ENCODE data around the gene MLLT1. TPM values are rescaled to one million over a fixed set of nuclear protein-coding genes. Genes with fewer than 3 reads are reported as not detected.
"Not testable (repeated sequence)": the region's sequence is repeated elsewhere in the genome, so short reads cannot be mapped to it uniquely, and the experiment has no call there.

The MLLT1 gene
- total and polyA plus RNA-seq, 10 donors: 10.1 to 57.2 (median 25.1) TPM

DNA sequence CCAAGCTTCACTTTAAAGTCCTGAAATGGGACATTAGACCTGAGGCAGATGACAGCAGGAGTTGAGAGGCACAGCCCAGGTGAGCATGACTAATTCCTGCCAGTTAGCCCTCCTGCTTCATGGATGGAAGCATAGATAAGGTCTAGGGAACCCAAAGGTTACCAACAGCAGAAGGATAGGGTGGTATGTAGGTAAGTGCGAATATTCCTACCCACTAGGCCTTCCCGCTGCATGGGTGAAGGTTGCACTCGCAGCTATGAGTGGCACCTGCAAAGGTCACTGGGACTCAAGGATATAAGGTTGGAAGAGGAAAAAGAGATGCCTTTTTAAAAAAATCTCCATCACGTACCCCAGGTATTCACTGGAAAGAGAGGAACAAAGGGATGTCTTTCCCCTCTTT lies 12.2 kb upstream of the MLLT1 start:
- H3K27ac ChIP-seq: no peak overlapping the region
- TF ChIP-seq, protein P1, sequence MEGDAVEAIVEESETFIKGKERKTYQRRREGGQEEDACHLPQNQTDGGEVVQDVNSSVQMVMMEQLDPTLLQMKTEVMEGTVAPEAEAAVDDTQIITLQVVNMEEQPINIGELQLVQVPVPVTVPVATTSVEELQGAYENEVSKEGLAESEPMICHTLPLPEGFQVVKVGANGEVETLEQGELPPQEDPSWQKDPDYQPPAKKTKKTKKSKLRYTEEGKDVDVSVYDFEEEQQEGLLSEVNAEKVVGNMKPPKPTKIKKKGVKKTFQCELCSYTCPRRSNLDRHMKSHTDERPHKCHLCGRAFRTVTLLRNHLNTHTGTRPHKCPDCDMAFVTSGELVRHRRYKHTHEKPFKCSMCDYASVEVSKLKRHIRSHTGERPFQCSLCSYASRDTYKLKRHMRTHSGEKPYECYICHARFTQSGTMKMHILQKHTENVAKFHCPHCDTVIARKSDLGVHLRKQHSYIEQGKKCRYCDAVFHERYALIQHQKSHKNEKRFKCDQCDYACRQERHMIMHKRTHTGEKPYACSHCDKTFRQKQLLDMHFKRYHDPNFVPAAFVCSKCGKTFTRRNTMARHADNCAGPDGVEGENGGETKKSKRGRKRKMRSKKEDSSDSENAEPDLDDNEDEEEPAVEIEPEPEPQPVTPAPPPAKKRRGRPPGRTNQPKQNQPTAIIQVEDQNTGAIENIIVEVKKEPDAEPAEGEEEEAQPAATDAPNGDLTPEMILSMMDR (IDR thresholded peaks at IDR 0.05 in 8 of 11, conservative IDR thresholded peaks at IDR 0.05 in 3 of 11): no peak
- no peak for TF ChIP-seq POLR2AphosphoS5 (IDR thresholded peaks at IDR 0.05)
- no peak for TF ChIP-seq POLR2A (IDR thresholded peaks at IDR 0.05)
- no peaks in the 10 kb centered on the region for H3K4me1 ChIP-seq
- no peak overlapping the region for H3K4me3 ChIP-seq
- WGBS, 5 donors: 49 to 68% (median 65%) methylated on average over 4 of the region's 4 CpGs
- peaks cover 26 to 84% (median 80%) of the 10 kb centered on the region in 8 donors for H3K9me3 ChIP-seq
- H3K36me3 ChIP-seq: peaks cover 0 to 4% (median 0%) of the 10 kb centered on the region in 6 donors
- intact Hi-C loops (cut with DNase I; ENCODE audit: low total_unique reads): no loop called here
- no peaks in the 10 kb centered on the region for H3K27me3 ChIP-seq (replicated peaks in 1 of 7)
- DNase-seq: no peak

- intact Hi-C loops (cut with DNase I; ENCODE audit: low total_unique reads): no loop called here
These were observed 9.0 kb upstream of the MLLT1 start for GRCh38 chr19:6288737-6289136.

GRCh38 chr19:6287269-6287885 lies 7.6 kb upstream of the MLLT1 start:
- no peaks in the 10 kb centered on the region for H3K27me3 ChIP-seq (replicated peaks in 1 of 7)
- no peaks in the 10 kb centered on the region for H3K4me1 ChIP-seq
- no peak overlapping the region for H3K27ac ChIP-seq
- WGBS, 5 donors: 76 to 95% (median 78%) methylated on average over 4 to 6 of the region's 6 CpGs
- intact Hi-C loops (cut with DNase I; ENCODE audit: low total_unique reads): no loop called here
- peaks cover 0 to 4% (median 0%) of the 10 kb centered on the region in 6 donors for H3K36me3 ChIP-seq
- TF ChIP-seq, protein P1 (IDR thresholded peaks at IDR 0.05 in 8 of 11, conservative IDR thresholded peaks at IDR 0.05 in 3 of 11): no peak
- TF ChIP-seq POLR2A (IDR thresholded peaks at IDR 0.05): no peak
- TF ChIP-seq POLR2AphosphoS5 (IDR thresholded peaks at IDR 0.05): no peak
- no peak overlapping the region for H3K4me3 ChIP-seq
- peaks cover 31 to 76% (median 69%) of the 10 kb centered on the region in 8 donors for H3K9me3 ChIP-seq
- peak; percentile 21 for DNase-seq

More at GRCh38 chr19:6288737-6289136, 9.0 kb upstream of the MLLT1 start:
- no peak overlapping the region for H3K27ac ChIP-seq
- no peaks in the 10 kb centered on the region for H3K27me3 ChIP-seq (replicated peaks in 1 of 7)
- H3K4me3 ChIP-seq: no peak overlapping the region
- H3K4me1 ChIP-seq: no peaks in the 10 kb centered on the region
- H3K9me3 ChIP-seq: peaks cover 31 to 89% (median 83%) of the 10 kb centered on the region in 8 donors
- no peak for TF ChIP-seq POLR2A (IDR thresholded peaks at IDR 0.05)
- no peak for TF ChIP-seq POLR2AphosphoS5 (IDR thresholded peaks at IDR 0.05)
- TF ChIP-seq, protein P1 (IDR thresholded peaks at IDR 0.05 in 8 of 11, conservative IDR thresholded peaks at IDR 0.05 in 3 of 11): no peak
- peaks cover 0 to 4% (median 0%) of the 10 kb centered on the region in 6 donors for H3K36me3 ChIP-seq
- 89 to 100% (median 100%) methylated on average over 1 of the region's 1 CpG for WGBS, 5 donors
- no peak for DNase-seq

- WGBS, 5 donors: 79 to 90% (median 87%) methylated on average over 2 to 4 of the region's 4 CpGs
- intact Hi-C loops (cut with DNase I; ENCODE audit: low total_unique reads): no loop called here
- peak; percentile 14 for DNase-seq
- no peak overlapping the region for H3K27ac ChIP-seq
- TF ChIP-seq, protein P1 (IDR thresholded peaks at IDR 0.05 in 8 of 11, conservative IDR thresholded peaks at IDR 0.05 in 3 of 11): no peak
- TF ChIP-seq POLR2AphosphoS5 (IDR thresholded peaks at IDR 0.05): no peak
- TF ChIP-seq POLR2A (IDR thresholded peaks at IDR 0.05): no peak
- H3K36me3 ChIP-seq: peaks cover 0 to 4% (median 0%) of the 10 kb centered on the region in 6 donors
- H3K4me1 ChIP-seq: no peaks in the 10 kb centered on the region
- no peaks in the 10 kb centered on the region for H3K27me3 ChIP-seq (replicated peaks in 1 of 7)
- peaks cover 24 to 69% (median 62%) of the 10 kb centered on the region in 8 donors for H3K9me3 ChIP-seq
- H3K4me3 ChIP-seq: no peak overlapping the region
These were observed 6.9 kb upstream of the MLLT1 start for GRCh38 chr19:6286676-6287075.

GRCh38 chr19:6282393-6282792 lies 2.6 kb upstream of the MLLT1 start:
- not testable (repeated sequence) for H3K4me3 ChIP-seq; H3K27me3 ChIP-seq (replicated peaks in 1 of 7); H3K27ac ChIP-seq; H3K36me3 ChIP-seq; DNase-seq
- 81 to 93% (median 83%) methylated on average over 6 of the region's 6 CpGs for WGBS, 5 donors
- intact Hi-C loops (cut with DNase I; ENCODE audit: low total_unique reads): loop anchor here (5.0 kb wide), 1 partner anchor 65 kb away; no protein-coding TSS in a partner anchor
- H3K4me1 ChIP-seq: peaks cover 17 to 26% (median 23%) of the 10 kb centered on the region in 6 donors
- peaks cover 9 to 26% (median 20%) of the 10 kb centered on the region in 8 donors for H3K9me3 ChIP-seq
